GM12878 (cell line): ENCODE data around the gene HSD17B12. TPM values are rescaled to one million over a fixed set of nuclear protein-coding genes. Genes with fewer than 3 reads are reported as not detected.

ENCODE experiments used
- ATAC-seq: fragments of 200-7000 bp; cut with Tn5 transposase; 3 replicates; pipeline ENCODE4 v1.9.1; 2020; ENCODE audit warnings: mild to moderate bottlenecking, moderate library complexity
- BruUV-seq: library from RNA; stranded (reverse); fragments of 400-500 nt; replicated peaks from 2 replicates; lab custom pipeline; 2021; lab: Mats Ljungman, UMichigan
- CTCF ChIA-PET: fragments of 300-600 bp; sonication (Branson Sonifier 250); formaldehyde crosslinking; extraction: SDS; loops from one replicate; lab custom pipeline; 2021; ENCODE audit warnings: inconsistent platforms; lab: Yijun Ruan, JAX
- POLR2A ChIA-PET: fragments of 350-600 bp; formaldehyde crosslinking; extraction: SDS; loops from one replicate; lab custom pipeline; 2021; ENCODE audit warnings: inconsistent platforms; lab: Charles Lee
- RAD21 ChIA-PET: fragments of 300-600 bp; sonication (Branson Sonifier 250); formaldehyde crosslinking; loops from one replicate; lab custom pipeline; 2023; ENCODE audit warnings: antibody characterized with exemption; ENCODE audit not compliant: unreplicated experiment; lab: Charles Lee
- SMC1A ChIA-PET: fragments of 300-600 bp; sonication (Branson Sonifier 250); formaldehyde crosslinking; loops from one replicate; lab custom pipeline; 2023; ENCODE audit not compliant: unreplicated experiment, uncharacterized antibody; lab: Charles Lee
- DNase-seq: peaks from one replicate; pipeline ENCODE4 v3.0.0-alpha.2; 2011; ENCODE audit warnings: low read depth, low spot score
- FAIRE-seq: peaks from 3 replicates; lab custom pipeline; 2011; peaks lifted over from hg19 to GRCh38; lab: Jason Lieb, UNC
- H2AFZ ChIP-seq: 2 replicates; pipeline ENCODE4 v1.6.0; 2011; ENCODE audit warnings: low read depth, low read length, control low read depth; ENCODE audit not compliant: control insufficient read depth
- H3K27ac ChIP-seq: 2 replicates; pipeline ENCODE4 v1.5.1; 2011; ENCODE audit warnings: control low read depth; ENCODE audit not compliant: control insufficient read depth, insufficient read depth
- H3K27me3 ChIP-seq, 2 experiments: replicated peaks in 1 of 2; 2 replicates each; pipeline versions ENCODE4 v1.6.0 to v1.6.1; 2011; ENCODE audit warnings: low read length in 1 of 2; ENCODE audit not compliant: control insufficient read depth in 2 of 2, insufficient read depth in 2 of 2
- H3K36me3 ChIP-seq, 2 experiments: 2 replicates each; pipeline ENCODE4 v1.5.1; 2011; ENCODE audit warnings: low read length in 1 of 2; ENCODE audit not compliant: control insufficient read depth in 2 of 2, insufficient read depth in 2 of 2
- H3K4me1 ChIP-seq: 2 replicates; pipeline ENCODE4 v1.6.1; 2011; ENCODE audit warnings: mild to moderate bottlenecking, low read length, moderate library complexity, mixed read lengths; ENCODE audit not compliant: control insufficient read depth, insufficient read depth
- H3K4me2 ChIP-seq: 2 replicates; pipeline ENCODE4 v1.6.0; 2011; ENCODE audit warnings: control low read depth; ENCODE audit not compliant: control insufficient read depth, insufficient read depth
- H3K4me3 ChIP-seq: fragments of 200-600 bp; sonication (generic); 2 replicates; pipeline ENCODE4 v1.5.1; 2016
- H3K79me2 ChIP-seq: 2 replicates; pipeline ENCODE4 v1.6.0; 2011; ENCODE audit warnings: low read length; ENCODE audit not compliant: control insufficient read depth, insufficient read depth
- H3K9ac ChIP-seq: 2 replicates; pipeline ENCODE4 v1.8.0; 2011; ENCODE audit warnings: low read length, control low read depth, mixed read lengths; ENCODE audit not compliant: control insufficient read depth, insufficient read depth
- H3K9me3 ChIP-seq: replicated peaks from 3 replicates; pipeline ENCODE4 v1.5.1; 2011; ENCODE audit warnings: mild to moderate bottlenecking, low read length; ENCODE audit not compliant: control insufficient read depth, insufficient read depth
- H4K20me1 ChIP-seq: 2 replicates; pipeline ENCODE4 v1.6.0; 2011; ENCODE audit not compliant: control insufficient read depth, insufficient read depth
- ATF2 ChIP-seq: IDR thresholded peaks from 2 replicates; pipeline ENCODE4 v1.6.1; 2012; ENCODE audit warnings: low read length, inconsistent platforms
- BMI1 ChIP-seq: fragments of 450-650 bp; IDR thresholded peaks from 2 replicates; pipeline ENCODE4 v1.6.1; 2016; ENCODE audit warnings: mild to moderate bottlenecking, moderate library complexity, borderline replicate concordance
- CHD1 ChIP-seq: IDR thresholded peaks from 2 replicates; pipeline ENCODE4 v1.6.1; 2012; ENCODE audit warnings: low read depth, low read length, improper control_type of control experiment
- CREM ChIP-seq: IDR thresholded peaks from 2 replicates; pipeline ENCODE4 v1.6.1; 2014; ENCODE audit warnings: antibody characterized with exemption, low read depth
- CTCF ChIP-seq, 3 experiments: IDR thresholded peaks in 2 of 3; conservative IDR thresholded peaks in 1 of 3; 2 replicates each; pipeline ENCODE4 v1.5.1; 2011; ENCODE audit warnings: low read depth in 3 of 3, low read length in 3 of 3, mild to moderate bottlenecking in 3 of 3, control low read depth in 2 of 3, moderate library complexity in 2 of 3, inconsistent platforms in 1 of 3, mixed read lengths in 1 of 3; ENCODE audit not compliant: control insufficient read depth in 2 of 3, insufficient read depth in 1 of 3; ENCODE audit errors: extremely low read depth in 1 of 3
- E2F4 ChIP-seq: IDR thresholded peaks from 2 replicates; pipeline ENCODE4 v1.6.1; 2012; ENCODE audit warnings: low read depth, low read length, improper control_type of control experiment
- IKZF2 ChIP-seq, 2 experiments: fragments of 450-650 bp; IDR thresholded peaks; 2 replicates each; pipeline ENCODE4 v1.6.1; 2017; ENCODE audit warnings: mild to moderate bottlenecking in 2 of 2, moderate library complexity in 2 of 2
- MEF2A ChIP-seq: IDR thresholded peaks from 2 replicates; pipeline ENCODE4 v1.6.1; 2011; ENCODE audit warnings: low read depth, mild to moderate bottlenecking, low read length, moderate library complexity; ENCODE audit not compliant: insufficient read depth
- RB1 ChIP-seq: fragments of 450-650 bp; formaldehyde crosslinking; IDR thresholded peaks from 2 replicates; pipeline ENCODE4 v1.6.1; 2017; ENCODE audit warnings: mild to moderate bottlenecking, borderline replicate concordance
- RCOR1 ChIP-seq: conservative IDR thresholded peaks from 2 replicates; pipeline ENCODE4 v1.6.1; 2012; ENCODE audit warnings: low read depth, low read length, improper control_type of control experiment
- SMAD5 ChIP-seq: IDR thresholded peaks from 2 replicates; pipeline ENCODE4 v1.6.1; 2016; ENCODE audit warnings: antibody characterized with exemption, low read depth
- SMC3 ChIP-seq: IDR thresholded peaks from 2 replicates; pipeline ENCODE4 v1.6.1; 2011; ENCODE audit warnings: low read length, improper control_type of control experiment, borderline replicate concordance
- WGBS: methylation state at CpG from one replicate; pipeline ENCODE4 v1.1.6; 2016; ENCODE audit warnings: low lambda C conversion rate; ENCODE audit not compliant: insufficient replicate concordance, insufficient coverage; ENCODE audit errors: missing lambda C conversion rate; 5-methylcytosine and 5-hydroxymethylcytosine counted together
- in situ Hi-C: fragments of 300-500 bp; cut with MboI; formaldehyde crosslinking; loops from 9 replicates; pipeline ENCODE4 v1.14.3; 2018; ENCODE audit warnings: mixed read lengths
- intact Hi-C: fragments of 100-400 bp; cut with micrococcal nuclease; formaldehyde crosslinking; loops from one replicate; pipeline ENCODE4 v1.14.2; 2022; ENCODE audit not compliant: unreplicated experiment
- polyA plus RNA-seq, 11 experiments: library from polyadenylated mRNA; depleted of rRNA in 4 of 11; unstranded in 6 of 11; stranded (reverse) in 5 of 11; fragments of >200 nt; fragmentation: Nextera tagmentation in 4 of 11; fragmentation: Illumina TruSeq in 1 of 11; extraction: Ambion mirVana in 4 of 11; extraction: Trizol in 1 of 11; gene quantifications; 1 replicate in 1 of 11; 2 replicates in 10 of 11; pipeline versions ENCODE4 v1.2.1 to v1.2.3, GENCODE V29; 2011 to 2016; ENCODE audit warnings: inconsistent platforms in 2 of 11, missing spikeins in 2 of 11, low read depth in 1 of 11
- total RNA-seq, 4 experiments: library from RNA; depleted of rRNA in 3 of 4; stranded (reverse); fragments of >200 nt in 3 of 4; fragmentation: Illumina TruSeq in 1 of 4; extraction: Trizol in 1 of 4; gene quantifications; 2 replicates each; pipeline versions ENCODE4 v1.2.1 to v1.2.3, GENCODE V29; 2013 to 2021
- TF ChIP-seq, protein P1 (sequence below): IDR thresholded peaks from 2 replicates; pipeline ENCODE4 v1.6.1; 2011; ENCODE audit warnings: low read depth, mild to moderate bottlenecking, low read length, moderate library complexity, borderline replicate concordance; ENCODE audit errors: extremely low read depth

Gene HSD17B12
- total and polyA plus RNA-seq, 10 of the 15 experiments (the other 5 are each of a cell fraction or from before 2014, with no cell fraction given): 23.6 to 88.0 (median 64.7) TPM

GRCh38 chr11:43845816-43846215 lies 165.3 kb downstream of the HSD17B12 start (continued):
- no peak for TF ChIP-seq ATF2

DNA sequence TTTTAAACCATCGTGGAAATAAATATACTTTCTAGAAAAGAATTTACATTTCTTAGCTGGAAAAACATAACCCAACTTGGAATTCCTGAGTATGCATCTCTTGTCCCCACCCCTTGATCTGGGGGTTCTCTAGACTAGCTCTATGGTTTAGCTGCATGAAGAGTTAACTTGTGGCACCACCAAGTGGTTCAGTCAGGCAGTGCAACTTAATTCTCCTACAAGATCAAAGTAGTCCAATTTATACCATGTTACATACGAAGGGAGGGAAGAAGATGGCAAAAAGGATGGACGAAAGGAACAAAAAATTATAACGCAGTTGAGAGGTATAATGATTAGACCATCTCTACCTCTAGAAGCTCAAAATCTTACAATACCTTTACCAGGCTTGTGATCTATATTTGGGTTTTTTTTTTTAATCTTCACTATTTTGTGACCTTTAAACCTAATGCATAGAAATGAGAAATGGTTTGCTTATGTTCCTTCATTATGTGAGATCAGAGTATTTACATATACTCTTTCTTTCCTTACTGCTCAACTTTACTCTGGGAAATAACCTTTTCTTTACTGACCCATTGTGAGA lies 171.6 kb downstream of the HSD17B12 start:
- POLR2A ChIA-PET: interaction anchor here (0.6 kb wide), 1 partner anchor 19 kb away, joined by 3 read pairs; no protein-coding TSS in a partner anchor
- peak; percentile 95 for ATAC-seq
- TF ChIP-seq E2F4: no peak
- TF ChIP-seq BMI1: no peak
- TF ChIP-seq, protein P1, sequence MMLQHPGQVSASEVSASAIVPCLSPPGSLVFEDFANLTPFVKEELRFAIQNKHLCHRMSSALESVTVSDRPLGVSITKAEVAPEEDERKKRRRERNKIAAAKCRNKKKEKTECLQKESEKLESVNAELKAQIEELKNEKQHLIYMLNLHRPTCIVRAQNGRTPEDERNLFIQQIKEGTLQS: no peak
- TF ChIP-seq SMC3: peak; percentile 61
- TF ChIP-seq CHD1: no peak
- no peak for TF ChIP-seq SMAD5
- no peak for TF ChIP-seq MEF2A
- TF ChIP-seq CREM: no peak
- no peak for TF ChIP-seq RCOR1
- peak; percentile 79 to 92 (median 88); a peak in 5 of 6 replicates for TF ChIP-seq CTCF (IDR thresholded peaks at IDR 0.05 in 2 of 3, conservative IDR thresholded peaks at IDR 0.05 in 1 of 3; ENCODE audit: control insufficient read depth in 2 of 3, extremely low read depth in 1 of 3, insufficient read depth in 1 of 3, low read depth in 3 of 3, low read length in 3 of 3)
- TF ChIP-seq RB1: no peak
- no peak for TF ChIP-seq IKZF2 (IDR thresholded peaks at IDR 0.05)

More for the DNA sequence above, 171.6 kb downstream of the HSD17B12 start:
- H3K79me2 ChIP-seq: no peaks in the 10 kb centered on the region
- H3K4me3 ChIP-seq: no peak overlapping the region
- H4K20me1 ChIP-seq: no peaks in the 10 kb centered on the region
- peak; percentile 27 for DNase-seq
- BruUV-seq: no TSS peak
- H3K27ac ChIP-seq: no peak overlapping the region
- ChIA-PET SMC1A (interaction anchor here (0.6 to 2.2 kb wide), 30 partner anchors 10 to 490 kb away, joined by 3 to 17 read pairs (median 4); partner anchors contain the start of gene HSD17B12), RAD21 (interaction anchor here (0.8 to 2.4 kb wide), 20 partner anchors 10 to 540 kb away, joined by 3 to 15 read pairs (median 4); partner anchors contain the start of genes API5 and HSD17B12), CTCF (interaction anchor here (0.6 to 3.9 kb wide), 59 partner anchors 10 to 569 kb away, joined by 3 to 45 read pairs (median 4); no protein-coding TSS in a partner anchor)
- WGBS: 44% methylated on average over 4 of the region's 4 CpGs
- intact Hi-C loops (loop anchor here (1.0 to 5.0 kb wide), 2 partner anchors 275 to 348 kb away; no protein-coding TSS in a partner anchor), in situ Hi-C loops (no loop called here)
- no peaks in the 10 kb centered on the region for H3K27me3 ChIP-seq
- no peak overlapping the region for H2AFZ ChIP-seq
- H3K4me1 ChIP-seq: no peaks in the 10 kb centered on the region
- H3K9ac ChIP-seq: no peak overlapping the region
- no peaks in the 10 kb centered on the region for H3K9me3 ChIP-seq
- peaks cover 0 to 9% of the 10 kb centered on the region in 2 experiments; a peak in 2 of 4 replicates for H3K36me3 ChIP-seq
- FAIRE-seq: peak; percentile 27
- no peak overlapping the region for H3K4me2 ChIP-seq
